B cell (primary cell): ENCODE results near the gene SKA3. TPM values are rescaled to one million over a fixed set of nuclear protein-coding genes. Genes with fewer than 3 reads are reported as not detected.

ENCODE experiments used
- ATAC-seq: fragments of 200-7000 bp; cut with Tn5 transposase; one replicate; pipeline ENCODE4 v1.10.0; 2021; ENCODE audit warnings: low read depth, mild to moderate bottlenecking, moderate number of reproducible peaks, moderate library complexity
- CTCF ChIA-PET: fragments of 350-600 bp; sonication (Branson Sonifier 250); formaldehyde crosslinking; loops from one replicate; lab custom pipeline; 2021; ENCODE audit warnings: antibody characterized with exemption, inconsistent platforms; lab: Charles Lee
- POLR2A ChIA-PET: fragments of 350-600 bp; sonication (Branson Sonifier 250); formaldehyde crosslinking; loops from one replicate; lab custom pipeline; 2021; ENCODE audit warnings: antibody characterized with exemption; lab: Charles Lee
- DNase-seq: peaks from one replicate; pipeline ENCODE4 v3.0.0; 2013
- H2AFZ ChIP-seq: 2 replicates; pipeline ENCODE4 v1.6.1; 2012; ENCODE audit warnings: mild to moderate bottlenecking, low read depth, low read length; ENCODE audit not compliant: insufficient read depth, poor library complexity, severe bottlenecking
- H3K27ac ChIP-seq, 2 donors: 1 replicate in 1 of 2; 2 replicates in 1 of 2; pipeline ENCODE4 v1.5.1; 2012 to 2013; ENCODE audit warnings: low read length in 2 of 2, mild to moderate bottlenecking in 2 of 2, moderate library complexity in 1 of 2
- H3K27me3 ChIP-seq, 4 experiments: fragments of 200-600 bp in 1 of 4; sonication (generic) in 1 of 4; replicated peaks in 1 of 4; 1 replicate in 2 of 4; 2 replicates in 2 of 4; pipeline versions ENCODE4 v1.6.1 to v1.7.0; 2013 to 2016; ENCODE audit warnings: low read length in 3 of 4, mild to moderate bottlenecking in 2 of 4, mixed read lengths in 1 of 4, moderate library complexity in 1 of 4; ENCODE audit not compliant: insufficient read depth in 4 of 4, control insufficient read depth in 3 of 4; ENCODE audit errors: control extremely low read depth in 1 of 4
- H3K36me3 ChIP-seq, 2 experiments: replicated peaks in 1 of 2; 1 replicate in 1 of 2; 2 replicates in 1 of 2; pipeline versions ENCODE4 v1.6.1 to v1.7.1; 2013; ENCODE audit warnings: low read length in 1 of 2; ENCODE audit not compliant: insufficient read depth in 2 of 2, control insufficient read depth in 1 of 2; ENCODE audit errors: control extremely low read depth in 1 of 2, extremely low read depth in 1 of 2
- H3K4me1 ChIP-seq, 2 donors: fragments of 200-600 bp in 1 of 2; sonication (generic) in 1 of 2; 1 replicate in 1 of 2; 2 replicates in 1 of 2; pipeline versions ENCODE4 v1.5.1 to v1.6.1; 2013 to 2017; ENCODE audit warnings: low read length in 2 of 2; ENCODE audit not compliant: control insufficient read depth in 2 of 2, insufficient read depth in 2 of 2
- H3K4me2 ChIP-seq: replicated peaks from 2 replicates; pipeline ENCODE3; 2012; ENCODE audit warnings: mild to moderate bottlenecking, low read depth, low read length; ENCODE audit not compliant: poor library complexity, severe bottlenecking
- H3K4me3 ChIP-seq, 5 experiments: fragments of 200-600 bp in 1 of 5; sonication (generic) in 1 of 5; 1 replicate in 3 of 5; 2 replicates in 2 of 5; pipeline versions ENCODE4 v1.5.1 to v1.7.0; 2011 to 2016; ENCODE audit warnings: low read length in 4 of 5, mild to moderate bottlenecking in 4 of 5, low read depth in 2 of 5, control low read depth in 1 of 5, moderate library complexity in 1 of 5; ENCODE audit not compliant: insufficient read depth in 1 of 5; ENCODE audit errors: control extremely low read depth in 1 of 5, extremely low read depth in 1 of 5
- H3K79me2 ChIP-seq: fragments of 200-600 bp; sonication (generic); one replicate; pipeline ENCODE4 v1.6.0; 2016; ENCODE audit warnings: low read length; ENCODE audit not compliant: control insufficient read depth, insufficient read depth
- H3K9ac ChIP-seq: fragments of 200-600 bp; sonication (generic); 2 replicates; pipeline ENCODE4 v1.6.1; 2017; ENCODE audit warnings: mild to moderate bottlenecking, low read length, moderate library complexity
- H3K9me3 ChIP-seq, 3 donors: one replicate each; pipeline versions ENCODE4 v1.6.1 to v1.7.1; 2013; ENCODE audit warnings: low read length in 2 of 3; ENCODE audit not compliant: control insufficient read depth in 2 of 3, insufficient read depth in 1 of 3; ENCODE audit errors: control extremely low read depth in 1 of 3
- H4K20me1 ChIP-seq: 2 replicates; pipeline ENCODE4 v1.6.0; 2012; ENCODE audit warnings: mild to moderate bottlenecking, low read length; ENCODE audit not compliant: insufficient read depth, control insufficient read depth, poor library complexity, severe bottlenecking
- H3K27ac Mint-ChIP-seq: one replicate; pipeline ENCODE4 v1.8.0; 2021; ENCODE audit warnings: mixed read lengths
- H3K27me3 Mint-ChIP-seq: one replicate; pipeline ENCODE4 v1.8.0; 2021; ENCODE audit warnings: mixed read lengths
- H3K4me1 Mint-ChIP-seq: one replicate; pipeline ENCODE4 v1.8.0; 2021; ENCODE audit warnings: mixed read lengths
- H3K4me3 Mint-ChIP-seq: one replicate; pipeline ENCODE4 v1.8.0; 2021; ENCODE audit warnings: mixed read lengths
- H3K9me3 Mint-ChIP-seq: one replicate; pipeline ENCODE4 v1.8.0; 2022; ENCODE audit warnings: mixed read lengths; ENCODE audit not compliant: insufficient read depth
- CTCF ChIP-seq: fragments of 200-600 bp; IDR thresholded peaks from one replicate; pipeline ENCODE4 v1.8.0; 2022; ENCODE audit warnings: antibody characterized with exemption, mild to moderate bottlenecking
- EZH2 ChIP-seq: IDR thresholded peaks from 2 replicates; pipeline ENCODE4 v1.6.1; 2012; ENCODE audit warnings: borderline replicate concordance, low read depth, mild to moderate bottlenecking, moderate library complexity, low read length; ENCODE audit not compliant: insufficient read depth, poor library complexity, severe bottlenecking
- WGBS: methylation state at CpG from one replicate; pipeline ENCODE4 v1.1.5; 2013; ENCODE audit warnings: missing lambda C conversion rate; ENCODE audit not compliant: insufficient coverage; 5-methylcytosine and 5-hydroxymethylcytosine counted together
- intact Hi-C: fragments of 100-400 bp; cut with micrococcal nuclease; formaldehyde crosslinking; loops from one replicate; pipeline ENCODE4 v1.10.0; 2022
- polyA plus RNA-seq: library from polyadenylated mRNA; depleted of rRNA; stranded (reverse); fragments of >200 nt; gene quantifications from 2 replicates; pipeline ENCODE4 v1.2.3, GENCODE V29; 2012
- total RNA-seq, 2 donors: library from RNA; stranded (reverse); fragments of 120-200 nt in 1 of 2; gene quantifications; 1 replicate in 1 of 2; 2 replicates in 1 of 2; pipeline versions ENCODE4 v1.2.3 to v1.2.4, GENCODE V29; 2013 to 2022

The SKA3 gene
- total and polyA plus RNA-seq, 2 donors (not counting 1 experiment from before 2014, with no cell fraction given): 0.07 to 0.20 TPM

GRCh38 chr13:21116141-21116540, 60.2 kb downstream of the SKA3 start:
- intact Hi-C loops: no loop called here
- no peak overlapping the region for H3K4me3 Mint-ChIP-seq
- WGBS: 89% methylated on average over 6 of the region's 6 CpGs

DNA sequence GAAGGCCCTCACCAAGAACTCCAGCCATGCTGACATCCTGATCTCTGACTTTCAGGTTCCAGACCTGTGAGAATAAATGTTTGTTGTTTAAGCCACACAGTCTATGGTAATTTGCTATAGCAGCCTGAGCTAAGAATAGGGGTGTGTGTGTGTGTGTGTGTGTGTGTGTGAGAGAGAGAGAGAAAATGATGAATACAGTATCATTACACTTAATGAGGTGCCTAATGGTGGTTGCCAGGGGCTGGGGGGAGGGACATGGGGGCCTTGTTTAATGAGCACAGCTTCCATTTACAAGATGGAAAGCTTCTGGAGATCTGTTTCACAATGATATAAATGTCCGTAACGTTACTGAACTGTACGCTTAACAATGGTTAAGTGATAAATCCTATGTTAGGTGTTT, 61.1 kb downstream of the SKA3 start:
- CTCF ChIA-PET: no interaction called here
- intact Hi-C loops: no loop called here
- POLR2A ChIA-PET: no interaction called here

More at GRCh38 chr13:21116141-21116540, 60.2 kb downstream of the SKA3 start:
- POLR2A ChIA-PET: no interaction called here
- Histone ChIP-seq H3K9me3 (no peaks in the 10 kb centered on the region), H2AFZ (no peak overlapping the region), H4K20me1 (no peaks in the 10 kb centered on the region), H3K4me2 (no peak overlapping the region), H3K27me3 (no peaks in the 10 kb centered on the region), H3K36me3 (no peaks in the 10 kb centered on the region), H3K9ac (no peak overlapping the region), H3K79me2 (no peaks in the 10 kb centered on the region), H3K27ac (no peak overlapping the region), H3K4me3 (no peak overlapping the region), H3K4me1 (no peaks in the 10 kb centered on the region)
- H3K4me1 Mint-ChIP-seq: no peaks in the 10 kb centered on the region
- no peak for TF ChIP-seq CTCF
- no peak for TF ChIP-seq EZH2
- CTCF ChIA-PET: no interaction called here
- no peaks in the 10 kb centered on the region for H3K27me3 Mint-ChIP-seq
- no peak for DNase-seq
- ATAC-seq: no peak
- no peak overlapping the region for H3K27ac Mint-ChIP-seq
- H3K9me3 Mint-ChIP-seq: peaks cover 3% of the 10 kb centered on the region

More for the DNA sequence above, 61.1 kb downstream of the SKA3 start:
- H3K4me1 ChIP-seq: no peaks in the 10 kb centered on the region
- H4K20me1 ChIP-seq: no peaks in the 10 kb centered on the region
- H3K9me3 ChIP-seq: no peaks in the 10 kb centered on the region
- Mint-ChIP-seq H3K4me3 (no peak overlapping the region), H3K4me1 (no peaks in the 10 kb centered on the region), H3K27me3 (no peaks in the 10 kb centered on the region), H3K27ac (no peak overlapping the region), H3K9me3 (peaks cover 3% of the 10 kb centered on the region)
- WGBS: no CpG with 5 or more reads among the region's 3 CpGs
- no peaks in the 10 kb centered on the region for H3K79me2 ChIP-seq
- H3K4me2 ChIP-seq: no peak overlapping the region
- no peak overlapping the region for H3K27ac ChIP-seq
- H3K36me3 ChIP-seq: no peaks in the 10 kb centered on the region
- DNase-seq (no peak), ATAC-seq (no peak)
- TF ChIP-seq EZH2: no peak
- no peak for TF ChIP-seq CTCF
- no peaks in the 10 kb centered on the region for H3K27me3 ChIP-seq
- no peak overlapping the region for H3K9ac ChIP-seq
- no peak overlapping the region for H2AFZ ChIP-seq
- H3K4me3 ChIP-seq: no peak overlapping the region
